GM18858 (cell line): ENCODE data around the gene ABHD2.
"Not testable (repeated sequence)": the region's sequence is repeated elsewhere in the genome, so short reads cannot be mapped to it uniquely, and the experiment has no call there.

Experiments used
- ATAC-seq: cut with Tn5 transposase; IDR thresholded peaks from one replicate; pipeline ENCODE4 v1.9.1; 2021; ENCODE audit not compliant: unreplicated experiment

ABHD2 gene

DNA sequence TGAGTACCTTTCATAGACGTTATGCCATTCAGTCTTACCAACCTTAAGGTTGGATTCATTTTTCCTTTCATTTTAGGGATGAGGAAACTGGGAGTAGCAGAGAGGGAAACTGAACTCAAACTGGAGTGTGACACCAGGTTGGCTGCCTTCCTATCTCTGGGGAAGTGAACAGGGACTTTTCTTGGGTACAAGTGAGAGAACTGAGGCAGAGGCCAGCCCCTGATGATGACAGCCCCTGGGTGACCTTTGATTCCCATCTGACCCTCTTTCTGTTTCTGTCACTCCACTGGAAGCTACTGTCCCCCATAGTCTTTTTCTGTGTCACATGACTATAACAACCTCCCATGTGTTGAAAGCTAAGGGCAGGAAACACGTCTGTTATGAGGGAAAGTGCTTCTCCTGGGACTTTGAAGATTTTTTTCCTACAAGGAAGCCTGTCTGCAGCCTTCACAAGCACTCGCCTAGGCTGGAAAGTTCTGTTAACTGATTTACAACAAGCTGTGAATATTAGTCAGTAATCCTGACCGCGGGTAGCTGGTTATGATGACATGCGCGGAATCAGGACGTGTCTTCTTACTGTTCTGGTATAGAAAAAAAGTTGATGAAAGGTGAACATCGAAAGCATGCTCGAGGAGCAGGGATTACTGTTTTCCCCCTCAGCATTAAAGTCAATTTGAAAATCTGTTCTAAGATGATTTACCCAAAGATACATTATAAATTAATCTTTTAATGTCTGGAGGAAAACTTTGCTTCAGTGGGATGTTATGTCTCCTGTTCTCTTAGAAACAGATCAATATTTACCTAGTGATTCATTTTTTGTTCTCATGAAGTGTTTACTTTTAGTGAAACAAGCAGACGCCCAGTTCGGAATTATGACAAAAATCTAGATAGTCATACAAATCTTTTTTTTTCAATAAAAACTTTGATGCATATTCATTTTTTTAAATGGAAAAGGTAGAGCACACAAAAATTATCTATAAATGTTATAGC, 31.5 kb downstream of the ABHD2 start:
- no peak for ATAC-seq

DNA sequence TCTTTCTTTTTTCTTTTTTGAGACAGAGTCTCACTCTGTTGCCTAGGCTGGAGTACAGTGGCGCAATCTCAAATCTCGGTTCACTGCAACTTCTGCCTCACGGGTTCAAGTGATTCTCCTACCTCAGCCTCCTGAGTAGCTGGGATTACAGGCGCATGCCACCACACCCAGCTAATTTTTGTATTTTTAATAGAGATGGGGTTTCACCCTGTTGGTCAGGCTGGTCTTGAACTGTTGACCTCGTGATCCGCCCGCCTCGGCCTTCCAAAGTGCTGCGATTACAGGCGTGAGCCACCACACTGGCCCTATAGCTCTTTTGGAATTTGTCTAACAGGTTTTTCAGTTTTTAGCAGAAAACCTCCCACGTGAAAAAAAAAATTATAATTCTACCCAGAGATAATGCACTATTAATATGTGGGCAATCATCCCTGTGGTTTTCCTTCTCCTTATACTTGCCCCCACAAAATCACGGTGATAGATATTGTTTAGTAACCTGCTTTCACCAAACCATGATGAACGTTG, 32.3 kb downstream of the ABHD2 start:
- not testable (repeated sequence) for ATAC-seq

DNA sequence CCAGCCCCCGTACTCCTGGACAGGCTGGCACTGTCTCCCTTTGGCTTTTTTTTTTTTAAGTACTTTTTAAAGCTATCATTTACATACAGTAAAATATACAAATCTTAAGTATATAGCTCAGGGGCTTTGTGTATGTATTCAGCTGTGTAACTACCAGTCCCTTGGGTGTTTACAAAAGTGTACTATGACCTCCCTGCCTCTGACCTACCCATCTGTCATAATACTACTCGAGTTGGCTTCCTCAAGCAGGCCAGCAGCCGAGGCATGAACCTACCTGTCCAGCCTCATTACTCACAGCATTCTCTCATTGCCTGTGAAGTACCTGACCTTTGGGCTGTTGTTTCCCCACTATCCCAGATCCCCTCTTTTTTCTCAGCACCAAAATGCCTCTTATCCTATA, 33.2 kb downstream of the ABHD2 start:
- no peak for ATAC-seq

DNA sequence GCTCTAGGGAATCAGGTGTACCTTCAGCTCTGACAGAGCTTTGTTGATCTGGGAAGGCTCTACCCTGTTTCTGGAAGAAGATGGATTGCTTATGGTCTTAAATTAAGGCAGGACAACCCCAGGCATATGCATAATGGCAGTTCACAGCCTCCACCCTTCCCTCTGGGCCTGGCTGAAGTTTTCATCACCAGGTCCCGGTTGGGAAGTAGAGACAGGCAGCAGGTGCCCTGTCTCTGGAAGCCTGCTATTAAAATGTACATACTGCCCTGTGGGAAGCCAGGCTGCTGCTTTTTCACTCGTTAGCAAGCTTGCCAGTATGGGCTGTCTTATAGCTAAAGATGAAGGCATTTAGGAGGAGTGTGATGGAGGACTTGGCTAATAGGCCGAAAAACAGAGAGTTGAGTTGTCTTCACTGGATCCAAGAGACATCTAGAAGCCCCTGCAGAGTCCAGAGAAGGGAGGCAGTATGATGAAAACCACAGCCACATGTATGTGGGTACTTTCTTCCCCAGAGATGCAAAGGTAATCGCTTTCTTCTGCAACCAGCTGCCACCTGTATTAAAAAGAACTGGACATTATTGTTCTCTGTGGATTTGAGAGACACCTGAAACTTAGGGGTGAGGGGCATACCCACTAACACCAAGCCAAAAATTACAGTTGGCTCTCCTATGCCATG, 34.4 kb downstream of the ABHD2 start:
- ATAC-seq = no peak

DNA sequence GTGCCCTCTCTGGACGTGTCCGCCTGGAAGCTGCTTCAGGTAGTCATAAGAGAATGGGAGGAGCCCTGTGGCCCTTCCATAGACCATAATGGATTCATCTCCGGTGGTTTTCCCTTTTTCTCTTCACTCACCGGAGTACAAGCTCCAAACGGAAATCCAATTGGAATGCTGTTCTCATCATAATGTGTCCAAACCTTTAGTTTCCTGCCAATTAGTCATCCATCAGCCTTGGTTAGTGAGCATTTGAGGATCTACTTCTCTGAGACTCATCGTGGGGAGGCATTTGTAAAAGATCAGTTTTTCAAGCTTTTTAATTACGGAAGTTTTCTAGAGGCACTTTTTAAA, 34.9 kb downstream of the ABHD2 start:
- ATAC-seq = no peak

DNA sequence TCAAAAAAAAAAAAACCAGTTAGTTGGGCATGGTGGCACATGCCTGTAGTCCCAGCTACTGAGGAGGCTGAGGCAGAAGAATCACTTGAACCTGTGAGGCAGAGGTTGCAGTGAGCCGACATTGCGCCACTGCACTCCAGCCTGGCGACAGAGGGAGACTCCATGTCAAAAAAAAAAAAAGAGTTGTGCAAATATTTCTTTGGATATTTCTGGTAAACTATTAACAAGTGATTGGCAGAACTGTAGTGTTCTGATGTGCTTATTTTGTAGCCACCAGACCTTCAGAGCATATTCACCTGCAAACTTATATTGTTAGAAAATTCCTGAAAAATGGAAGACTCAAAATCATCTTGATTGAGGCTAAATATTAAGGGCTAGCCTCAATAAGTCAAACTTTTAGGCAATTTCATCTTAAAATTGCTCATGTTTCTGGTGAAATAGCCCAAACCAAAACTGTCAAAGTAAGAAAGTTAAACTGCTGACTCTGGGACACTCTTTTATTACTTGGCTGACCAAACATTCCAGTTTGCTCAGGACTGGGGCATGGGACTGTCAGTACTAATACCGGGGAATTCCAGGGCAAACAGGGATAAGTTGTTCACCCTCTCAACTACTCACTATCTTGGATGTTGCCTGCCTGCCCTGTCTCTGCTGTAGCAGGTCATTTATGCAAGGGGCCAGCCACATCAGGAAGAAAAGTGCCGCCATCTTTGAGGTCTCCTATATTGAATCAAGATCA, 37.0 kb downstream of the ABHD2 start:
- ATAC-seq = no peak

DNA sequence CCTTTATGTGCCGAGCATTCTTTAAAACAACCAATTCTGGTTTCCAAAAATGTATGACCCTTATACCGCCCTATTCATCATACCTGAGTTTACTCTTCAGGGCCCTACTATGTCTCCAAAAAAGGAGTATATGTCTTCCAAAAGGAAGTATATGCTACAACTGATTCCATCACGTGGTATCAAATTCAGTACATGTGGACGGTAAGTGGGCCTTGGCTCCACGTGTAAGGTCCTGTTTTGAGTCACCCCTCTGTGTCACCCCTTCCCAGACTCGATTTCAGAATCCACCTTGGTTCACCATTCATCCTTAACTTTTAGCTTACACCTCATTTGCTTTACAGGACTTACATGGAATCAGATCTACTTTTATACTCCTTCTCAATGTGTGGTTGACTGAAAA, 37.8 kb downstream of the ABHD2 start:
- ATAC-seq = no peak

DNA sequence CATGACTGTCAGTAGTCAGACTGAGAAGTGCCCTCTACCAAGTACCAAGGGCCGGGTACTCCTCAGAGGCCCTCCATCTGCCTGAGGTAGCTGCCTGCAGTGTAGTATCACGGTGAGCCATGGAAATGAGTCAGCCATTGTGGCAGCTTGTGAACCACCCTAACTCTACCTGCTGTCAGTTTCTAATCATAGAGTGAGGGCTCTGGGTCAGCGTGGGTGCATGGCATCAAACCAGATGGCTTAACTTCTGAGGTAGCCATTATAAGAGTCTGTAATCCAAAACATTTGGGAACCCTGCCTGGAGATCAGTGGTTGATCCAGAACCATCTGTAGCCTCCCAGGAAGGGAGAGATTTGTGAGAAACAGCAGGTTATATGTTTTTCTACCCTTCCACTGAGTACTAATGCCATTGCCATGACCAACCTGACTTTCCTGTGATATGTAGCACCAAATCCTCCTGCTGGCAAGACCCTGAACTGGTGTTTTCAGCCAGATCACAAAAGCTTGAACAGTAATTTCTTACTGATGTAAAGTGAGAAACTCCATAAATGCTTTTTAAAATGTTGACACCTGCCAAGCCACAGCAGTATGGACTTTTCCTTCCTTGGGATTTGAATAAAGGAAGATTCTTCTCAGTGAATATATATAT, 38.9 kb downstream of the ABHD2 start:
- ATAC-seq = no peak

DNA sequence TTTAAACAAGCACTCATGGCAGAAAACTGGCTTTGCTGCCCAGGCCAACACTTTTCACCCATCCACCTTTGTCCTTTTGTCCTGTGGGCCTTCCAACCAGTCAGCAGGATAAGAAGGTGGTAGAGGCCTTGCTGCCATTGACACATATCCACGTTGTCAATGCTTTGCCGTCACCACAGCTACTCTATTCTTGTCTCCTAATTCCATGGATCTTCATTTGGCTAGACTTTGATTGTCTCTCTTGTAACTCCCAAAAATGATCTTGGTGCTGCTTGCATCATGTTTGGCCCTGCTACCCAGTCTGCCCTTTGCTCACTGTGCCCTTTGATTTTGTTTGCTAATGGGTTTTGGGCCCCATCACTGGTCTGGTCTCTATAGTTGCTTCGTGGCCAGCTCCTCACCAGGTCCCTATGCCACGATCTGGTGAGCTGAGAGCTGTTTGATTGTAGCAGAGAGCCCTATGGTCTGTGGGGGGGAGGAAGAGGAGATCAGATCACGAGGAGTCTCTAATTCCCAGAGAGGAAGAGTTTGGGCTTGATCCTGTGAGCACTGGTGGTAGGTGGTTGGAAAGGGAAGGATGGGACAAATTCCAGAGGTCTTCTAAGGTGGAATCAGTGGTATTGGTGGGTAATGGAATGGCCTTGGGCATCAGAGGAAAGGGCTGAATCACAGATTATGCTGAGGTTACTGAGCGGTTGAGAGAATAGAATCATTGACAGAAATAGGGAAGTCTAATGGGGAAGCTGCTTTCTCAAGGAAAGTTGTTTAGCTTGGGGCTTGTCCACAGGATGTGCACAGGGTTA, 40.3 kb downstream of the ABHD2 start:
- no peak for ATAC-seq

DNA sequence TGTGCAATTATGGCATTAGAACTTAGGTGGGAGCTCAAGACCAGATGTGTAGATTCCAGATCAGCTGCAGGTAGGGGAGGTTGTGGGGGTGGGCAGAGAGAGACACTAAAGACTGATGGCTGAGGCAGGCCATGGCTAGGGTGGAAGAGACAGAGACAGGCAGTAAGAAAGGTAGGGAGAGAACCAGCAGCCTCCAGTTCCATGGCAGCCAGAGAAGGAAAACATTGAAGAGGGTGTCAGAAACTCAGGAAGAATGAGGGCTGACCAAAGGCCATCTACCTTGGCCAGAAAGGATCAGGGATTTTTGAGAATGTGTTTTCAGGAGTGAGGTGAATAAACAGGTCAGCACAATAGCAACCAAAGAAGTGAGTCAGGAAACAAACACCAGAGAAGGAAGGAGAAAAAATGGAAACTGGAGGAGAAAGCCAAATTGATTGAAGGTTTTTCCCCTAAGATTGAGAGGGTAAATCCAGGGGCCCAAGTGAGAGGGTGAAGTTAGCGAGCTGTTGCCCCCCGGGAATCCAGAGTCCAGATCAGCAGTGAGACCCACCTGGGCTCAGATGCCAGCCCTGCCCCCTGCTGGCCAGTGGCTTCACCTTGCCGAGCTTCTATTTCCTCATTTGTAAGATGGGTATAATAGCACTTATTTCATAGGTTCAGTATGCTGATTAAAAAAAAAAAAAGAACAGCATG, 41.0 kb downstream of the ABHD2 start:
- no peak for ATAC-seq

DNA sequence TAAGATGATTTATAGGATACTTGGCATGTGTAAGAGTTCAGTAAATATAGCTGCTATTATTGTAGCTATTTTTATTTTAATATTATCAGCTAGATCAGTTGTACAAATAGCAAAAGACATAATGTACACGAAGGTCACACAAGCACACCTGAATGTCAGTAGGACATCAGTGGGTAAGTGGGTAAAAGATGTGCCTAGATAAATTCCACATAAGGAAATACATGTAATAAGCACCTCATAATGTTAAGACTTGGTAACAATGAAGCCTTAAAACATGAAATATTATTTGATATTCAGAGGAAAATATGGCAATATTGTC, 41.5 kb downstream of the ABHD2 start:
- no peak for ATAC-seq

DNA sequence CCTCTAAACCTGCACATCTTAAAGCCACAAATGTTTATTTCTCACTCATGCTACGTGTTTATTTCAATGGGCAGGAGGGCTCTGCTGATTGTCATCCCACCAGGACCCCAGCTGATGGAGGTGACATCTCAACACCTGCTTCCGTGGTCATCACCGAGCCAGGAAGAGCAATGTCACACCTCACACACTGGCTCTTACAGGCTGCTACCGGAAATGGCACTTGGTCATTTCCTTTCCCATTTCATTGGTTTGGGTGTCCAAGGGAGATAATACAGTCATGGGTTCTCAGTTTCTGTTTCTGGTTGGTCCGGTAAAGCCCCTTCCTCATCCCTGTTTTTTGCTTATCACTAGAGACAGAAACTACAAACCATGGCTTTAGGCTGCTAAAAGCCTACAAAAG, 41.9 kb downstream of the ABHD2 start:
- ATAC-seq = peak; percentile 50

DNA sequence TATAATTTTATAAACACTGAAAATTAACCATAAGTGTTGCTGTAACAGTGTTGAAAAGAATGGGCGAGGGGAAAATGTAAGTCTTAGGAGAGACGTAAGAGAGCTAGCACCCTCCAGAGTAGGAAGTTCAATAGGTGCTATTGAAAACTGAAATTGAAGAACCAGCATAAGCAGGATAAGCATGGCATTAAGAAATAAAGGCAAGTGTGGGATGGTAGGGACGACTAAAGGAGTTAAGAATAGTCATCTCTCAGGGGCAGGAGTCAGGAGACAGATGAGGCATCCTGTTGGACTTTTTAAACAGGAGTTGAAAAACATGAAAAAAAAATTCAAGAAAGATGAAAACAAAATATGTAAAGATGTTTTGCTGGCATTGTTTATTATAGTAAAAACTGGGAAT, 43.5 kb downstream of the ABHD2 start:
- no peak for ATAC-seq

DNA sequence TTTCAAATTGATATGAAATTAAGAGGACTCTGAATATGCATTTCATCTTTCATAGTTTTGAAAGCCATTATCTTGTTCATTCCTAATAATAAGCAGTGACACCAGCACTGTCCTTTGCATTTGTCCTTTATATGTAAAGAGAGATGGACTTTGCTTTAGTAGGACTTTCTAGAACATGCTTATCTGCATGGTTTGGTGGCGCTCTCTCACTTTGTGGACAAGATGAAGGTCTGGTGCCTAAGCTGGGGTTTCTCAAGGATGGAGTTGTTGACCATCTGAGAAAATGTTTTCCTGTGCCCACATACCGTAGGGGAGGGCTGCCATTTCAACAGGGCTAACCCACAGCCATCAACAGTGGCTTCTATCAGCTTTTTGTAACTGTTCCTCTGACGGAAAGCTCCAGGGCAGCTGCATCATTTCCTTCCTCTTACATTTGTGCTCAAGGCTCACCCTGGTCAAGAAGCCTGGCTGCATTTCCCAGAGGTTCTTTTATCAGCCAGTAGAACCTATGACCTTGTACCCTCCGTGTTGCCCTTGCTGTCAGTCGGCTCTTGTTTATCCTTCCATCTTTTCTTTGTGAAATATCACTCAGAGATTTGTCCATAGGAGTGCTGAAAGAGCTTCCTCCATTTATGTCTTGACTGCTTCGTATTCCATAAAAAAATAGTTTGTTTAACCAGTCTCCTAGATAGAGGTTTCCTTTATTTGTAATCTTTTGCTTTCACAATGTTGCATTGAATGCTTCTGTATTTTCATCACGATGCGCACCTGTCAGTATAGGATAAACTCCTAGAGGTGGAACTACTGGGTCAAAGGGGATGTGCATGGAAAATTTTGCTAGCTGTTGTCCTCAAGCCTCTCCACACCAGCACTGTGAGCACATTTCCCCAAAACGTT, 44.6 kb downstream of the ABHD2 start:
- ATAC-seq = no peak

DNA sequence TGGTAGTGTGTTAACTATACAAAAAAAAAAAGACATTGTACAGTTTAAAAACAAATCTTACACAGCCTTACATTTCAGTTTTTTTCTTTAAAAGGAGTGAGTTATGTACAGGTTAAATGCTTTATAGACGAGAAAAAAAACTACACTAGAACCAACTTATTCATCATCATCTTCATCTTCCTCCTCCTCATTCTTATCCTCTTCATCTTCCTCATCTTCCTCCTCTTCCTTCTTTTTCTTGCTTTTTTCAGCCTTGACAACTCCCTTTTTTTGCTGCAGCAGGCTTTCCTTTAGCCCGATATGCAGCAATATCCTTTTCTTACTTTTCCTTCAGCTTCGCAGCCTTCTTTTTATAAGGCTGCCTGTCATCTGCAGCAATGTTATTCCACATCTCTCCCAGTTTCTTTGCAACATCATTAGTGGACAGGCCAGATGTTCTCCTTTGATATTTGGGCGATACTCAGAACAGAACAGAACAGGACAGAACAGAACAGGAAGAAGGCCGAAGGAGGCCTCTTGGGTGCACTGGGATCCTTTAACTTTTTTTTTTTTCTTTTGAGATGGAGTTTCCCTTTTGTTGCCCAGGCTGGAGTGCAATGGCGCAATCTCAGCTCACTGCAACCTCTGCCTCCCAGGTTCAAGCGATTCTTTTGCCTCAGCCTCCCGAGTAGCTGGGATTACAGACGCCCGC, 47.3 kb downstream of the ABHD2 start:
- ATAC-seq = not testable (repeated sequence)

DNA sequence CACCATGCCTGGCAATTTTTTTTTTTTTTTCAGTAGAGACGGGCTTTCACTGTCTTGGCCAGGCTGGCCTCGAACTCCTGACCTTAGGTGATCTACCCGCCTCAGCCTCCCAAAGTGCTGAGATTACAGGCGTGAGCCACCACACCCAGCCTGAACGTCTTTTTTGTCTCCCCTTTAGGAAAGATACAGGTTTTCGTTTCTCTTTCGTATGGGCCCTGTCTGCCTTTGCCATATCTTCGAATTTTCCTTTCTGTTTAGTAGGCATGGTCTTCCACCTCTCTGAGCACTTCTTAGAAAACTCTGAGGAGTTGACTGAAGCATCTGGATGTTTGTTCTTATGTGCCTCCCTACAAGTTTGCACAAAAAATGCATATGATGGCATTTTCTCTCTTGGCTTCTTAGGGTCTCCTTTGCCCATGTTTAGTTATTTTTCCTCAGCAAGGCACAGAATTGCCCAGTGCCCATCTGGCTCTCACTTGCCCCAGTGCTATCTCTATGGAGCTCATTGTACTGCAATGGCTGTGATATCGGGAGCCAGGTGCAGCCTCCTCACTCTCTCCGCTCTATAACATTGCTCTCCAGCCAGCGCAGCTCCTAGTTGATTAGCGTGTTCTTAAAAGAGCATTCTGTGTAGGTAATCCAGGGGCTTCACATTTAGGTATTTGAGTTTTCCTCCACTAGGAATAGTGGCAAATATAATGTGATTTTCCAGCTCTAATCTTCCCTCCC, 48.0 kb downstream of the ABHD2 start:
- no peak for ATAC-seq
